Endothelial cell of umbilical vein (primary cell): ENCODE results near the gene TMIGD2. TPM values are rescaled to one million over a fixed set of nuclear protein-coding genes. Genes with fewer than 3 reads are reported as not detected.

ENCODE experiments used
- BruUV-seq: library from RNA; stranded (reverse); fragments of 400-500 nt; replicated peaks from 2 replicates; lab custom pipeline; 2021; lab: Mats Ljungman, UMichigan
- CTCF ChIA-PET: fragments of 300-600, 350-600 bp; sonication (Branson Sonifier 250); formaldehyde crosslinking; loops from one replicate; lab custom pipeline; 2021; ENCODE audit warnings: antibody characterized with exemption, inconsistent platforms; lab: Charles Lee
- POLR2A ChIA-PET: fragments of 300-600, 350-600 bp; sonication (Branson Sonifier 250); formaldehyde crosslinking; loops from one replicate; lab custom pipeline; 2021; ENCODE audit warnings: antibody characterized with exemption, inconsistent platforms; lab: Charles Lee
- DNase-seq: peaks from one replicate; pipeline ENCODE4 v3.0.0-alpha.2; 2011; ENCODE audit warnings: low read depth, low spot score
- FAIRE-seq: peaks from 2 replicates; lab custom pipeline; 2011; peaks lifted over from hg19 to GRCh38; lab: Jason Lieb, UNC
- H2AFZ ChIP-seq: 2 replicates; pipeline ENCODE4 v1.6.0; 2012; ENCODE audit warnings: low read depth, low read length, control low read depth, inconsistent platforms
- H3K27ac ChIP-seq: 2 replicates; pipeline ENCODE4 v1.5.1; 2011; ENCODE audit warnings: low read depth, mild to moderate bottlenecking, control low read depth, low read length, moderate library complexity; ENCODE audit not compliant: insufficient read depth
- H3K27me3 ChIP-seq, 2 experiments: 2 replicates each; pipeline versions ENCODE4 v1.6.0 to v1.6.1; 2011; ENCODE audit warnings: low read length in 2 of 2, mixed read lengths in 1 of 2; ENCODE audit not compliant: control insufficient read depth in 2 of 2, insufficient read depth in 2 of 2
- H3K36me3 ChIP-seq, 2 experiments: 2 replicates in 1 of 2; 3 replicates in 1 of 2; pipeline ENCODE4 v1.5.1; 2011; ENCODE audit warnings: low read length in 2 of 2, mild to moderate bottlenecking in 1 of 2, moderate library complexity in 1 of 2; ENCODE audit not compliant: control insufficient read depth in 2 of 2, insufficient read depth in 2 of 2; ENCODE audit errors: extremely low read depth in 1 of 2
- H3K4me1 ChIP-seq: 3 replicates; pipeline ENCODE4 v1.5.1; 2011; ENCODE audit warnings: mild to moderate bottlenecking, low read length; ENCODE audit not compliant: control insufficient read depth, insufficient read depth; ENCODE audit errors: extremely low read depth
- H3K4me2 ChIP-seq: 2 replicates; pipeline ENCODE4 v1.6.1; 2011; ENCODE audit warnings: low read length, control low read depth, mixed read lengths; ENCODE audit not compliant: insufficient read depth
- H3K4me3 ChIP-seq, 3 experiments: fragments of 200-600 bp in 1 of 3; sonication (generic), shearing (Covaris generic) in 1 of 3; replicated peaks in 1 of 3; 2 replicates each; pipeline ENCODE4 v1.5.1; 2011 to 2016; ENCODE audit warnings: control low read depth in 3 of 3, low read length in 3 of 3, mild to moderate bottlenecking in 2 of 3, inconsistent platforms in 1 of 3, low read depth in 1 of 3, moderate library complexity in 1 of 3; ENCODE audit not compliant: insufficient read depth in 1 of 3
- H3K79me2 ChIP-seq: 2 replicates; pipeline ENCODE4 v1.6.0; 2012; ENCODE audit warnings: low read length, inconsistent platforms; ENCODE audit not compliant: control insufficient read depth, insufficient read depth
- H3K9ac ChIP-seq: replicated peaks from 2 replicates; pipeline ENCODE3; 2011; ENCODE audit warnings: low read length, control low read depth; ENCODE audit not compliant: insufficient read depth; ENCODE audit errors: extremely low read depth
- H3K9me1 ChIP-seq: replicated peaks from 3 replicates; pipeline ENCODE4 v1.6.0; 2011; ENCODE audit warnings: mild to moderate bottlenecking, low read length; ENCODE audit not compliant: control insufficient read depth, insufficient read depth; ENCODE audit errors: extremely low read depth
- H3K9me3 ChIP-seq: replicated peaks from 2 replicates; pipeline ENCODE4 v1.5.1; 2012; ENCODE audit warnings: low read length, inconsistent platforms; ENCODE audit not compliant: control insufficient read depth, insufficient read depth
- H4K20me1 ChIP-seq: replicated peaks from 2 replicates; pipeline ENCODE3; 2011; ENCODE audit warnings: mild to moderate bottlenecking, low read length; ENCODE audit not compliant: control insufficient read depth, insufficient read depth; ENCODE audit errors: extremely low read depth
- CTCF ChIP-seq, 2 donors: IDR thresholded peaks; 1 replicate in 1 of 2; 2 replicates in 1 of 2; pipeline ENCODE4 v1.5.1; 2011; ENCODE audit warnings: low read length in 2 of 2, mild to moderate bottlenecking in 2 of 2, moderate library complexity in 2 of 2, control low read depth in 1 of 2, inconsistent platforms in 1 of 2, low read depth in 1 of 2; ENCODE audit not compliant: insufficient read depth in 1 of 2; ENCODE audit errors: extremely low read depth in 1 of 2
- EZH2 ChIP-seq: IDR thresholded peaks from 2 replicates; pipeline ENCODE4 v1.6.1; 2012; ENCODE audit warnings: borderline replicate concordance, low read depth, mild to moderate bottlenecking, moderate library complexity, low read length, inconsistent platforms; ENCODE audit not compliant: severe bottlenecking
- FOS ChIP-seq: IDR thresholded peaks from 2 replicates; pipeline ENCODE4 v1.6.1; 2011; ENCODE audit warnings: mild to moderate bottlenecking, low read length, moderate library complexity, borderline replicate concordance; ENCODE audit not compliant: insufficient read depth
- GATA2 ChIP-seq: IDR thresholded peaks from 2 replicates; pipeline ENCODE4 v1.7.0; 2011; ENCODE audit warnings: low read depth, mild to moderate bottlenecking, moderate library complexity, mixed read lengths, low read length; ENCODE audit not compliant: insufficient read length, insufficient read depth
- JUN ChIP-seq: IDR thresholded peaks from 2 replicates; pipeline ENCODE4 v1.6.1; 2011; ENCODE audit warnings: borderline replicate concordance, low read depth; ENCODE audit not compliant: insufficient read length, insufficient read depth
- MAX ChIP-seq: IDR thresholded peaks from 2 replicates; pipeline ENCODE4 v1.6.1; 2011; ENCODE audit not compliant: insufficient read depth, insufficient read length
- MYC ChIP-seq: IDR thresholded peaks from one replicate; pipeline ENCODE4 v1.6.1; 2011; ENCODE audit warnings: mild to moderate bottlenecking, low read depth, low read length
- POLR2A ChIP-seq: IDR thresholded peaks from 2 replicates; pipeline ENCODE4 v1.6.1; 2012; ENCODE audit warnings: low read depth, mild to moderate bottlenecking, control low read depth, low read length
- POLR2AphosphoS5 ChIP-seq: IDR thresholded peaks from 2 replicates; pipeline ENCODE4 v1.6.1; 2012; ENCODE audit warnings: low read depth, mild to moderate bottlenecking, control low read depth, low read length, moderate library complexity; ENCODE audit not compliant: insufficient read depth
- dilution Hi-C: fragments of 300-500 bp; cut with MboI; formaldehyde crosslinking; loops from one replicate; pipeline ENCODE4 v1.15.0; 2019; ENCODE audit warnings: low sequenced_read_pairs; ENCODE audit not compliant: extremely low pct_ligation_motif_present
- intact Hi-C: fragments of 100-400 bp; cut with micrococcal nuclease; formaldehyde crosslinking; loops from one replicate; pipeline ENCODE4 v1.10.0; 2022
- polyA plus RNA-seq, 4 experiments: library from polyadenylated mRNA; depleted of rRNA in 3 of 4; stranded (reverse) in 3 of 4; unstranded in 1 of 4; fragments of >200 nt; gene quantifications; 2 replicates each; pipeline versions ENCODE4 v1.2.1 to v1.2.3, GENCODE V29; 2011 to 2012; ENCODE audit warnings: missing spikeins in 1 of 4
- total RNA-seq: library from RNA; stranded (reverse); gene quantifications from 2 replicates; pipeline ENCODE4 v1.2.3, GENCODE V29; 2021

Gene TMIGD2
- total and polyA plus RNA-seq, 2 donors (not counting 3 experiments of a cell fraction or from before 2014, with no cell fraction given), result not detected

DNA sequence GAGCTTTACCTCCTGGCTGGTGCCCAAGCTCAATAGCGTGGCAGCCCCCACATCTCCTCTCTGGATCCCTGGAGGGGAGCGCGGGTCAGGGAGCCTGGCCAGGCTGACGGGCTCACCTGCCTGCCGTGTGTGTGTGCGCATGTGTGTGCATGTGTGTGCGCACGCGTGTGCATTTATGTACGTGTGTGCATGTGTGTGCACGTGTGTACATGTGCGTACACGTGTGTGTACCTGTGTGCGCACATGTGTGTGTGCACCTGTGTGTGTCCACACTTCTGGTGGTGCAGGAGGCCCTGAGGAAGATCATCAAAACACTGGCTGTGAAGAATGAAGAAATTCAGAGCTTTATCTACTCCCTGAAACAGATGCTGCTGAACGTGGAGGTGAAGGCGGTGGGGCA is 3.5 kb upstream of the TMIGD2 start:
- FAIRE-seq, result no peak
- H3K9me3 ChIP-seq, result no peaks in the 10 kb centered on the region
- no peaks in the 10 kb centered on the region for H3K9me1 ChIP-seq
- no peaks in the 10 kb centered on the region for H4K20me1 ChIP-seq
- intact Hi-C loops (no loop called here), dilution Hi-C loops (no loop called here)
- H3K4me1 ChIP-seq, result no peaks in the 10 kb centered on the region
- no TSS peak for BruUV-seq
- no peak overlapping the region for H3K27ac ChIP-seq
- no peak overlapping the region for H2AFZ ChIP-seq
- H3K9ac ChIP-seq, result no peak overlapping the region
- DNase-seq, result no peak
- TF ChIP-seq GATA2 (no peak), MAX (no peak), POLR2A (no peak), EZH2 (no peak), POLR2AphosphoS5 (no peak), JUN (no peak), CTCF (IDR thresholded peaks at IDR 0.05; ENCODE audit: extremely low read depth in 1 of 2, insufficient read depth in 1 of 2, low read depth in 1 of 2, low read length in 2 of 2) (no peak), FOS (no peak), MYC (no peak)
- H3K4me2 ChIP-seq, result no peak overlapping the region
- peaks cover 0 to 6% of the 10 kb centered on the region in 2 experiments for H3K36me3 ChIP-seq
- no peaks in the 10 kb centered on the region for H3K27me3 ChIP-seq
- CTCF ChIA-PET, result interaction anchor here (1.3 to 1.5 kb wide), 2 partner anchors 27 to 38 kb away, joined by 4 read pairs; no protein-coding TSS in a partner anchor
- H3K4me3 ChIP-seq, result no peak overlapping the region
- no peaks in the 10 kb centered on the region for H3K79me2 ChIP-seq
- POLR2A ChIA-PET, result no interaction called here
